HFFc6 (cell line): ENCODE data around the gene HTRA2. TPM values are rescaled to one million over a fixed set of nuclear protein-coding genes. Genes with fewer than 3 reads are reported as not detected.

Experiments used
- DNase-seq: peaks from one replicate; pipeline ENCODE4 v3.0.0-alpha.2; 2018
- H3K27ac Mint-ChIP-seq: 2 replicates; pipeline ENCODE4 v1.8.0; 2020; ENCODE audit warnings: mild to moderate bottlenecking, mixed read lengths
- H3K27me3 Mint-ChIP-seq: 2 replicates; pipeline ENCODE4 v1.8.0; 2021; ENCODE audit warnings: mild to moderate bottlenecking, moderate library complexity, mixed read lengths; ENCODE audit not compliant: insufficient read depth
- H3K36me3 Mint-ChIP-seq: 2 replicates; pipeline ENCODE4 v1.8.0; 2021; ENCODE audit warnings: low read depth, mixed read lengths
- H3K4me1 Mint-ChIP-seq: 2 replicates; pipeline ENCODE4 v1.8.0; 2020; ENCODE audit warnings: low read depth, mixed read lengths
- H3K4me3 Mint-ChIP-seq: 2 replicates; pipeline ENCODE4 v1.8.0; 2020; ENCODE audit warnings: mild to moderate bottlenecking, moderate library complexity, mixed read lengths
- H3K9me3 Mint-ChIP-seq: 2 replicates; pipeline ENCODE4 v1.8.0; 2020; ENCODE audit warnings: mild to moderate bottlenecking, mixed read lengths
- CTCF ChIP-seq: fragments of 200-600 bp; sonication (generic); IDR thresholded peaks from 2 replicates; pipeline ENCODE4 v1.5.0; 2021; ENCODE audit warnings: antibody characterized with exemption, mild to moderate bottlenecking
- total RNA-seq, 6 experiments: library from RNA; stranded (reverse); fragmentation: NEBNext Ultra II Directional; extraction: Animal tissue kit (Norgen Biotek cat#: 25700); gene quantifications; 2 replicates in 1 of 6; 3 replicates in 5 of 6; pipeline ENCODE4 v1.2.3, GENCODE V29; 2021

The HTRA2 gene
- total RNA-seq, 6 experiments from 2014 or later = 29.7 to 43.3 (median 33.6) TPM

GRCh38 chr2:74534411-74534810 is 4.7 kb downstream of the HTRA2 start:
- Mint-ChIP-seq H3K36me3 (peaks cover 9% of the 10 kb centered on the region), H3K4me3 (no peak overlapping the region), H3K9me3 (no peaks in the 10 kb centered on the region), H3K4me1 (peaks cover 36% of the 10 kb centered on the region), H3K27ac (no peak overlapping the region), H3K27me3 (no peaks in the 10 kb centered on the region)
- TF ChIP-seq CTCF = no peak
- no peak for DNase-seq

GRCh38 chr2:74535440-74535965 is 5.8 kb downstream of the HTRA2 start:
- peaks cover 36% of the 10 kb centered on the region for H3K4me1 Mint-ChIP-seq
- DNase-seq = no peak
- no peak for TF ChIP-seq CTCF
- peaks cover 9% of the 10 kb centered on the region for H3K36me3 Mint-ChIP-seq
- no peaks in the 10 kb centered on the region for H3K27me3 Mint-ChIP-seq
- H3K27ac Mint-ChIP-seq = no peak overlapping the region
- H3K4me3 Mint-ChIP-seq = no peak overlapping the region
- H3K9me3 Mint-ChIP-seq = no peaks in the 10 kb centered on the region

- Mint-ChIP-seq H3K9me3 (no peaks in the 10 kb centered on the region), H3K4me3 (no peak overlapping the region), H3K27ac (no peak overlapping the region; the same call in 1 of the 2 replicates), H3K36me3 (peaks cover 9% of the 10 kb centered on the region), H3K4me1 (peaks cover 28% of the 10 kb centered on the region), H3K27me3 (no peaks in the 10 kb centered on the region)
- TF ChIP-seq CTCF = 0 out of 2 replicates have a peak, but pooled peaks have one; percentile 13
- DNase-seq = no peak
These were observed 6.6 kb downstream of the HTRA2 start for GRCh38 chr2:74536166-74536950.

- Mint-ChIP-seq H3K36me3 (peaks cover 6% of the 10 kb centered on the region), H3K4me3 (no peak overlapping the region), H3K4me1 (peaks cover 20% of the 10 kb centered on the region), H3K27me3 (no peaks in the 10 kb centered on the region), H3K9me3 (no peaks in the 10 kb centered on the region), H3K27ac (peak overlapping the region; percentile 65)
- no peak for TF ChIP-seq CTCF
- DNase-seq = peak; percentile 19
These were observed 7.4 kb downstream of the HTRA2 start for GRCh38 chr2:74537140-74537539.

GRCh38 chr2:74538881-74539339 is 9.2 kb downstream of the HTRA2 start:
- Mint-ChIP-seq H3K4me1 (peaks cover 13% of the 10 kb centered on the region), H3K9me3 (no peaks in the 10 kb centered on the region), H3K27ac (no peak overlapping the region), H3K27me3 (no peaks in the 10 kb centered on the region), H3K4me3 (no peak overlapping the region), H3K36me3 (no peaks in the 10 kb centered on the region; the same call in 1 of the 2 replicates)
- no peak for DNase-seq
- TF ChIP-seq CTCF = no peak
